HUES6 (cell line): ENCODE data around the gene SUDS3.

Source experiments
- H3K27ac ChIP-seq: 2 replicates; pipeline ENCODE4 v1.7.0; 2013; ENCODE audit warnings: low read depth, mild to moderate bottlenecking, low read length, inconsistent platforms
- H3K27me3 ChIP-seq: 2 replicates; pipeline ENCODE4 v1.6.1; 2013; ENCODE audit warnings: low read length; ENCODE audit not compliant: control insufficient read depth, insufficient read depth
- H3K36me3 ChIP-seq: 2 replicates; pipeline ENCODE4 v1.6.1; 2013; ENCODE audit warnings: low read length; ENCODE audit not compliant: control insufficient read depth, insufficient read depth
- H3K4me1 ChIP-seq: 2 replicates; pipeline ENCODE4 v1.6.1; 2013; ENCODE audit warnings: low read length; ENCODE audit not compliant: control insufficient read depth, insufficient read depth
- H3K4me3 ChIP-seq: 2 replicates; pipeline ENCODE4 v1.5.1; 2013; ENCODE audit warnings: low read depth, low read length
- H3K9ac ChIP-seq: one replicate; pipeline ENCODE4 v1.6.1; 2013; ENCODE audit warnings: mild to moderate bottlenecking, low read length
- H3K9me3 ChIP-seq: 2 replicates; pipeline ENCODE4 v1.6.1; 2013; ENCODE audit warnings: low read depth, low read length; ENCODE audit not compliant: control insufficient read depth, insufficient read depth

SUDS3 gene

DNA sequence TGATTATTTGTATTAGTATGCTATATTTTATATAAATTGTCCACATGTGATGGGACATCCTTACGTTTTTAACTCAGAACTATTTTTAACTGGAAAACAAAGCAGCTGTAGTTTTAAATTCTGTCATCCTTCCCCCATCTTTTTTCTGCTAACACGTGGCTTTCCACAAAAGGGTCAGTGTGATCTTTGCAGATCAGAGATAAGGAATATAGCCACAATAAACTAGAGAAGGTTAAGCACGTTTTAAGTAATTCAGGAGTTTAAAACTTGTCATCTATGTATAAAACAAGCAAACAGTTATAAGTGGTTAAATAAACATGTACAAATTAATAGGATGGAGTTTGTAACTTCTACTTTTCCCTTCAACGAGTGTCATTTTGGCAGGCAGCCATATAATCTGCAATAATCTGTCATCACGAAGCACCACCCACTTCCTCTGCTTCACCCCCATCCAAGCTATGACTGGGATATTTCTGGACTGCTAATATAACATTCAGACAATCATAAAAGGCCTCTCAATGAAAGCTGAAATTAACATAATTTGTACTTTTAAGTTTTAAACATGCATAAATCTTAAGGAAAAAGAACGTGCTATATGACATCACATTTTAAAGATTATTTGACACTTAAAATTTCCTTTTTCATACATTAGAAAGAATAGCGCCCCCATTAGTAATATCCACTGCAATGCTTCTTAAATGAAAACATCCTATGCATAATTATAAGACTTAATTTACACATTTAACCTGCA, 18.9 kb upstream of the SUDS3 start:
- Histone ChIP-seq H3K4me3 (no peak overlapping the region), H3K27me3 (no peaks in the 10 kb centered on the region), H3K4me1 (peaks cover 7% of the 10 kb centered on the region), H3K9ac (no peak overlapping the region), H3K36me3 (no peaks in the 10 kb centered on the region), H3K9me3 (peaks cover 9% of the 10 kb centered on the region), H3K27ac (no peak overlapping the region)

DNA sequence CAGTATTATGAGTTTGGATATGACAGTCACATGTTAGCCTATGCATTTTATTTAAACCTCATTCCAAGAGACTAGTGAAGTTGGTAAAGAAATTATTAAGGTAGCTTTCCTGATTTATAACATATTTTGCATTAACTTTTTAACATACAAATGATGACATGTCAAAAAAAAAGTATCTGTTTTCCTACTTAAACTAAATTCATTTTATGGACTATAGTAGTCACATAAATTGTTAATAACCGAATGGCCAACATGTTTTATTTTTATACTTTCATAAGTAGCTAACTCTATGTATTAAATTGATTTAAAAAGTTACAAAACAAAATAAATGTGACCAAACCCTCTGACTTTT, 18.4 kb upstream of the SUDS3 start:
- Histone ChIP-seq H3K9ac (no peak overlapping the region), H3K4me3 (no peak overlapping the region), H3K36me3 (no peaks in the 10 kb centered on the region), H3K9me3 (peaks cover 9% of the 10 kb centered on the region), H3K27ac (no peak overlapping the region), H3K27me3 (no peaks in the 10 kb centered on the region), H3K4me1 (peaks cover 7% of the 10 kb centered on the region)

DNA sequence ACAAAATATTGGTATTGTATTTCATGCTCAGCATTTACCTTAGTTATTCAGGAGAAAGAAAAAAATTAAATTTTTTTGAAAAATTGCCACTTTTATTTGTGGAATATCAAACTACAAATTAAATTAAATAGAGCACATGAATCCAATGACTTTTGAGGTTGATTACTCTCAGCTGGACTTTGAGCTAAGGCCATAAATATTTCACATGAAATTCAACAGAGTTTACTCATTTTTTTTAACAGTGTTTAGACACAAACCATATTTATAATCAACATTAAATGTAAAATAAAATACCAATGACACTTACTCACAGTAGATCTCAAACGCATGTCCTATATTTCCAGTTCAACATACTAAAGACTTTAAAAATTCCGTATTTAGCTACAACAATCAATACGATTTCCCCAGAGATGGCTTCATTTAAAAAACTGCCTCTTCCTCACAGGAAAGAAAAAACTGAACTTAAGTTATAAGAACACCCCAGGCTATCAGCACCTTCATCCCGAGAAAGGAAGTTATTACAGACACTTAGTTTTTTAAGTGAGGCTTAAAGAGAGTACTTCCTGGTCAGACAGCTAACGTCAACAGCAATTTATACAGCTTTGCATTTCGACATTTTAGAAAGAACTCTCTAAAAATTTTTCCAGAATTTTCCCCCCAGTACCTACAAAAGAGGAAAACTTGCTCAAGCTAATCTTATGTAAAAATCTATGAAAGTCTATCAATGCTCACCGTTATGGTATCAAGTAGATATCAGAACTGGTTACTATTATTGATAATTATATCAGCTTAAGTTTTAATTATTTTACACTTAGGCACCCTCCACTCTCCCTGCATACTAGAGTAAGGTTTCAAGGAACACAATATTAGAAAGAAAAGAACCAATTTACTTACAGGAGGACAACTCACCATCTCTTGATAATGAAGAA, 17.5 kb upstream of the SUDS3 start:
- Histone ChIP-seq H3K9me3 (peaks cover 9% of the 10 kb centered on the region), H3K27ac (no peak overlapping the region), H3K4me3 (no peak overlapping the region), H3K4me1 (peaks cover 7% of the 10 kb centered on the region), H3K27me3 (no peaks in the 10 kb centered on the region), H3K36me3 (no peaks in the 10 kb centered on the region), H3K9ac (no peak overlapping the region)

DNA sequence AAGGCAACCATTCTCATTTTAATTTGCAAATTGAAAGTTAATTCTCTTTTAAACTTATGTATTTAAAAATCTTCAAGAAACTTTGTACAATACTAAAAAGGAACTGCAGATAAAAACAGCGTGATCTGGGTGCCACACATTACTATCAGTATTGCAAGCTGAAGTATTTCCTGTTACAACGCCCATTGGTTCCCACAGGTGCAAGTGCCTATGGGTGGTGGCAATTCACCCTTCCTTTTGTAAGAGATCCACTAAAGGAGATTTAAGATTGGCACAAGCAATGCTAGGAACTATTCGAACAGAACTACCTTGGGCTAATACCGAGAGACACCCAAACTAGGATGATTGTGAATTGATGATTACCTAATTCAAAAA, 16.8 kb upstream of the SUDS3 start:
- no peaks in the 10 kb centered on the region for H3K27me3 ChIP-seq
- no peak overlapping the region for H3K9ac ChIP-seq
- no peaks in the 10 kb centered on the region for H3K36me3 ChIP-seq
- H3K4me1 ChIP-seq, result peaks cover 7% of the 10 kb centered on the region
- no peak overlapping the region for H3K4me3 ChIP-seq
- H3K9me3 ChIP-seq, result peaks cover 4% of the 10 kb centered on the region
- no peak overlapping the region for H3K27ac ChIP-seq

DNA sequence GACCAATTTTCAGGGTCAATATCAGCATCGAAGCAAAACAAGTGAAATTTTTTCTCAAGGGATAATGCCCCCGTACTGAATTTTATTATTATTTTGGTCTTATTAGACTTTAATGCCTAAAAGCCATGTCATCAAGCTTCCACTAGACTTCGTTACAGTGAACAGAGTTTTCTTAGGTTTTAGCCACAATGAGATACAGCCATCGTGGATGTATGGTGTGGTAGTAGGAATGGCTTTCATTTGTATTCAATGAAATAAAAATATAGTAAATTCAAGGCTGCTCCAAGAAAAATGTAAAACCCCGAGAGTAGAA, 15.3 kb upstream of the SUDS3 start:
- Histone ChIP-seq H3K36me3 (no peaks in the 10 kb centered on the region), H3K27me3 (no peaks in the 10 kb centered on the region), H3K9ac (no peak overlapping the region), H3K27ac (no peak overlapping the region), H3K4me3 (no peak overlapping the region), H3K4me1 (peaks cover 7% of the 10 kb centered on the region), H3K9me3 (no peaks in the 10 kb centered on the region)

DNA sequence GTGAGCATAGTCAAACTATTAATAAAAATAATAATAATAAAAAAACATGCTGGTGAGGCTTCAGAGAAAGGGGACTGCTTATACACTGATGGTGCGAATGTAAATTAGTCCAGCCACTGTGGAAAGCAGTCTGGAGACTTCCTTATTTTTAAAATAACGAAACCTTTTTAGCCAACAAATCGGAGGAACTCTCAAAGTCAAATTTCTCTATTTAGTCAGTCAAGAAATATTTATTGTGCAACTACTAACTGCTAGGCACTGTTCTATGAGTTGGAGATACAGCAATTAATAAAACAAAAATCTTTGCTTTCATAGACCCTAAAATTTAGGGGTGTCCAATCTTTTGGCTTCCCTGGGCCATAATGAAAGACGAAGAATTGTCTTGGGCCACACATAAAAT, 14.5 kb upstream of the SUDS3 start:
- H3K4me1 ChIP-seq, result peaks cover 7% of the 10 kb centered on the region
- no peaks in the 10 kb centered on the region for H3K36me3 ChIP-seq
- no peaks in the 10 kb centered on the region for H3K27me3 ChIP-seq
- no peaks in the 10 kb centered on the region for H3K9me3 ChIP-seq
- H3K27ac ChIP-seq, result no peak overlapping the region
- no peak overlapping the region for H3K4me3 ChIP-seq
- no peak overlapping the region for H3K9ac ChIP-seq

DNA sequence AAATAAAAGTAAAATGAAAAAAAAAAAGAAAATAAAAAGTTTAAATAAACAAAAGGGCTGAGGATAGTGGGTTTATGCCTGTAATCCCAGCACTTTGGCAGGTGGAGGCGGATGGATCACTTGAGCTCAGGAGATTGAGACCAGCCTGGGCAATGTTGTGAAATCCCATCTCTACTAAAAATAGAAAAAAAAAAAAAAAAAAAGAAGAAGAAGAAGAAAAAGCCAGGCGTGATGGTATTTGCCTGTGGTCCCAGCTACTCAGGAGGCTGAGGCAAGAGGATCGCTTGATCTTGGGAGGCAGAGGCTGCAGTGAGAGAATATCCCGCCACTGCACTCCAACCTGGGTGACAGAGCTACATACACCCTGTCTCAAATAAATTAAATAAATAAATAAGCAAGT, 7.5 kb upstream of the SUDS3 start:
- Histone ChIP-seq H3K27me3 (peaks cover 18% of the 10 kb centered on the region), H3K4me3 (no peak overlapping the region), H3K4me1 (peaks cover 12% of the 10 kb centered on the region), H3K36me3 (no peaks in the 10 kb centered on the region), H3K27ac (no peak overlapping the region), H3K9ac (no peak overlapping the region), H3K9me3 (no peaks in the 10 kb centered on the region)

DNA sequence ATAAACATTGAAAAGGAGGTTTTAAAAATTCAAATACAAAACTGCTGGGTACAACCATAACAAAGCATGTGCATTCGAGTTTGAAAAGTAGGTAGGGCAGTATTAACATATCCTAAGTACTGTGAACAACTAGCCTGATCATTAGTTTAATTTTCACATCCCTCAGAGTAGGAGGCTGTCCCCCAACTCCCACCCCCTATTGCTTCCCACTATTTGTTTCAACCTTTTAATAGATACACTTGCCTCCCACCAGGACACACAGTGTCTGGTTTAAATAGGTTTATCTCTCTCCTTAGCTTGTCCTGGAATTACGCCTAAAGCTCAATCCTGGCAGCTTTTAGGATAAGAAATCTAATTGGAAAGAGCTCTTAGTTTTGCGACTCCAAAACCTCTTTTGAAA, 5.8 kb upstream of the SUDS3 start:
- Histone ChIP-seq H3K27me3 (peaks cover 18% of the 10 kb centered on the region), H3K9me3 (no peaks in the 10 kb centered on the region), H3K4me1 (peaks cover 13% of the 10 kb centered on the region), H3K9ac (no peak overlapping the region), H3K27ac (no peak overlapping the region), H3K4me3 (peak overlapping the region; percentile 99), H3K36me3 (no peaks in the 10 kb centered on the region)

DNA sequence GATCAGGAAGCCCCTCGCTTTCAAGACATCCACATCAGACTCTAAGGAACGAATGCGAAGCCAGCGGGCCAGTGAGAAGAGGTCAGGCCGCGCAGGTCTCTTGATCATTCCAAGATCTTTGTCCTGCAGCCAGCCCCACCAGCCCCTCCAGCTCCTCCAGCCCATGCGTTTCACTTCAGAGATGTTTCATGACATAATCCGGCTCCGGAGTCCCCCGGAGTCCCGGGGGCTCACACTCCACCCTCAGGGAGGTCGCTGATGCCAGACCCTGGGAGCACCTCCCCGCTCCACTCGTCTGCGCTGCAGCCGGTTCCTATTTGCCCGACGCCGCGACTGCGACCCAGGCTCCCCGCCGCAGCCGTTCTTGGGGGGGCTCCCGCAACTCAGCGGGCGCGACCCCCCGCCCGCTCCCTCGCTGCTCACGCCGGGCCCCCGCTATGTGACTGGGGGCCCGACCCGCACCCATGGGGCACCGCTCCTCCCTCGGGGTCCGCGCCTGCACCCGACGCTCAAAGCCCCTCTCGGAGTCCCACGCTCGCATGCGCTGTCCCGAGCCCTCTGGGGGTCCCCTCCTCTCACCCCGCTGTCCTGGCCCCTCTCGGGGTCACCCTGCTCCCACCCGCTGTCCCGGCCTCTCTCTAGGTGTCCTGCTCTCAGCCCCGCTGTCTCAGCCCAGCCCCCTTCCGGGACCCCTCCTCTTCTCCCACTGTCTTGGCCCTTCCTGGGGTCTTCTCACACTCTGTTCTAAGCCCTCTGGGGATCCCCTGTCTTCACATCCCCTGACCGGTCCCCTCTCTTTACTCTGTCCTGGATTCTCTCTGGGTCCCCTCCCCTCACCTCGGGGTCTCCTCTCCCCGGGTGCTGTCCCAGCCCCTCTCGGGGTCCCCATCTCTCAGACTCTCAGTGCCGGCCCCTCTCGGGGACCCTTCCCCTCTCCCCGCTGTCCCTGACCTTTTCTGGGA, 4.8 kb upstream of the SUDS3 start:
- Histone ChIP-seq H3K4me3 (peak overlapping the region; percentile 99), H3K9me3 (no peaks in the 10 kb centered on the region), H3K27me3 (peaks cover 18% of the 10 kb centered on the region), H3K4me1 (peaks cover 13% of the 10 kb centered on the region), H3K27ac (no peak overlapping the region), H3K36me3 (no peaks in the 10 kb centered on the region), H3K9ac (peak overlapping the region; percentile 22)

DNA sequence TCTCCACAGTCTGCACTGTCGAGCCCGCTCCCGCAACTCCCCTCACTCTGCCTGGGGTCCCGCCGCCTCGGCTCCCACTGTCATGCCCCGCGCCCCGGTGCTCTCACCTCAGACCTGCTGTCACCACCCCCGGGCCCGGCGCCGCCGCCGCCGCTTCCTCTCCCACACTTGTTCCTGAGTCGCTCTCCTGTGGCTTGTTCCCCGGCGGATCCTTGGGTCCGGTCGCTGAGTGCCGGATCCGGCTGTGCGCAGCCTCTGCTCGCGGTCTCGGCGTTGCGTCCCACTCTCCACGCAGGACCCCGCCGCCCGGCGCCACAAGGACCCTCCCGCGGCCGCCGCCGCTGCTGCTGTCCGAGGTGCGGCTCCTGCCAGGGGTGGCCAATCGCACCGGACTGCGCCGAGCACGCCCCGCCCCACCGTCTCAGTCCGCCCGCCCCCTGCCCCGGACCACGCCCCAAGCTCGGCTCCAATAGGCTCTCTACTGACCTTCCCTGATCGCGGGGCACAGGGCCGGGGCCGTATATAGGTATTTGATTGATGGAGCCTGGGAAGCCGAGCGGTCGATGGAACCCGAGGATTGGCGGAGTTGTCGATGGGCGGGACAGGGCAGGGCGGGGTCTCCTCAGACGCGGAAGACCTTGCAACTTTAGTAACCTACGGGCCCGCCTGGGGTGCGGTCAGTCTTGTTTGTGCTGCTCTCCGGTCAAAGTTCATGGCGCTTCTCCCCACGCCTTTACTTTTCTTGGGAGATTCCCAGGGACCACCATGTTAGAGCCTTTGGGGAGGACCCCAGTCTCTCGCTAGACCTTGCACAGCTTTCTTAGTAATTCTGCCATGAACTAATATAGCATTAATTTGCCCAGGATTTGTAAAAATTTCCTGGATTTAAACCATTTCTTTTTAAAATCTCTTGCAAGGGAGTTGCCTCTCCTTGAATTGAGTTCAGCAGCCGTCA, 3.5 kb upstream of the SUDS3 start, which contains the start of gene TAOK3:
TSS of gene TAOK3 (minus strand) at position 367 of the 955 bp plus-strand sequence. CDS start 117,340 bp downstream, outside the sequence.
- Histone ChIP-seq H3K27ac (peak within 1 kb of the TSS; percentile 25; the same call in 1 of the 2 replicates), H3K4me1 (peaks cover 13% of the 10 kb centered on the region), H3K9ac (peak within 1 kb of the TSS; percentile 65), H3K36me3 (no peaks in the 10 kb centered on the region), H3K27me3 (peaks cover 18% of the 10 kb centered on the region), H3K4me3 (peak within 1 kb of the TSS; percentile 99), H3K9me3 (no peaks in the 10 kb centered on the region)
